ENCODE data around the gene NFYC. TPM values are rescaled to one million over a fixed set of nuclear protein-coding genes. Genes with fewer than 3 reads are reported as not detected.

Gene NFYC
- total RNA-seq, 1 donor from 2014 or later = 75.9 TPM

- intact Hi-C loops (cut with DNase I) = loop anchor here (5.0 kb wide), 1 partner anchor 70 kb away; the partner anchor contains the start of gene KCNQ4
- no peak overlapping the region for H3K4me3 ChIP-seq
- no peak for DNase-seq (ENCODE audit: low spot score in 2 of 2)
- H3K27ac ChIP-seq = peak overlapping the region; percentile 59 to 74
- no peaks in the 10 kb centered on the region for H3K36me3 ChIP-seq
- TF ChIP-seq CTCF (IDR thresholded peaks at IDR 0.05) = no peak
- H3K4me1 ChIP-seq = peaks cover 4 to 48% of the 10 kb centered on the region in 2 donors
- H3K9me3 ChIP-seq = no peaks in the 10 kb centered on the region
- no peaks in the 10 kb centered on the region for H3K27me3 ChIP-seq
Measured at GRCh38 chr1:40712405-40712944, 21.0 kb downstream of the NFYC start.

GRCh38 chr1:40712997-40713396 lies 21.5 kb downstream of the NFYC start:
- intact Hi-C loops (cut with DNase I) = loop anchor here (5.0 kb wide), 1 partner anchor 69 kb away; the partner anchor contains the start of gene KCNQ4
- H3K27ac ChIP-seq = peak overlapping the region; percentile 59 to 74
- no peaks in the 10 kb centered on the region for H3K36me3 ChIP-seq
- no peaks in the 10 kb centered on the region for H3K27me3 ChIP-seq
- no peak for TF ChIP-seq CTCF (IDR thresholded peaks at IDR 0.05)
- no peak for DNase-seq (ENCODE audit: low spot score in 2 of 2)
- no peak overlapping the region for H3K4me3 ChIP-seq
- H3K9me3 ChIP-seq = no peaks in the 10 kb centered on the region
- H3K4me1 ChIP-seq = peaks cover 4 to 48% of the 10 kb centered on the region in 2 donors

GRCh38 chr1:40715491-40716059 lies 24.1 kb downstream of the NFYC start:
- peaks cover 4 to 31% of the 10 kb centered on the region in 2 donors for H3K4me1 ChIP-seq
- DNase-seq (ENCODE audit: low spot score in 2 of 2) = no peak
- no peaks in the 10 kb centered on the region for H3K9me3 ChIP-seq
- intact Hi-C loops (cut with DNase I) = no loop called here
- H3K27me3 ChIP-seq = no peaks in the 10 kb centered on the region
- no peak overlapping the region for H3K27ac ChIP-seq
- no peak for TF ChIP-seq CTCF (IDR thresholded peaks at IDR 0.05)
- H3K4me3 ChIP-seq = no peak overlapping the region
- no peaks in the 10 kb centered on the region for H3K36me3 ChIP-seq

- Histone ChIP-seq H3K4me3 (no peak overlapping the region), H3K27ac (no peak overlapping the region), H3K27me3 (no peaks in the 10 kb centered on the region), H3K9me3 (no peaks in the 10 kb centered on the region), H3K36me3 (no peaks in the 10 kb centered on the region), H3K4me1 (peaks cover 3 to 16% of the 10 kb centered on the region in 2 donors)
- intact Hi-C loops (cut with DNase I) = no loop called here
- DNase-seq (ENCODE audit: low spot score in 2 of 2) = no peak
- no peak for TF ChIP-seq CTCF (IDR thresholded peaks at IDR 0.05)
Measured at GRCh38 chr1:40717065-40717464, 25.6 kb downstream of the NFYC start.

GRCh38 chr1:40717955-40718354 lies 26.5 kb downstream of the NFYC start:
- peaks cover 0 to 9% of the 10 kb centered on the region in 2 donors for H3K4me1 ChIP-seq
- no peak overlapping the region for H3K4me3 ChIP-seq
- H3K27ac ChIP-seq = no peak overlapping the region

More at GRCh38 chr1:40717955-40718354, 26.5 kb downstream of the NFYC start:
- no peaks in the 10 kb centered on the region for H3K36me3 ChIP-seq
- intact Hi-C loops (cut with DNase I) = no loop called here
- no peak for DNase-seq (ENCODE audit: low spot score in 2 of 2)
- H3K9me3 ChIP-seq = no peaks in the 10 kb centered on the region
- no peaks in the 10 kb centered on the region for H3K27me3 ChIP-seq
- no peak for TF ChIP-seq CTCF (IDR thresholded peaks at IDR 0.05)
